Panc1 (cell line): ENCODE results near the gene OAT. TPM values are rescaled to one million over a fixed set of nuclear protein-coding genes. Genes with fewer than 3 reads are reported as not detected.

Source experiments
- ATAC-seq: fragments of 200-7000 bp; cut with Tn5 transposase; 2 replicates; pipeline ENCODE4 v1.9.1; 2020; ENCODE audit warnings: mild to moderate bottlenecking, moderate library complexity
- BruUV-seq: library from RNA; stranded (reverse); fragments of 400-500 nt; replicated peaks from 2 replicates; lab custom pipeline; 2021; lab: Mats Ljungman, UMichigan
- CTCF ChIA-PET: fragments of 300-600 bp; sonication (Branson Sonifier 250); formaldehyde crosslinking; loops from one replicate; lab custom pipeline; 2022; ENCODE audit warnings: antibody characterized with exemption; lab: Charles Lee
- POLR2A ChIA-PET: fragments of 300-600 bp; sonication (Branson Sonifier 250); formaldehyde crosslinking; loops from one replicate; lab custom pipeline; 2022; ENCODE audit warnings: antibody characterized with exemption; lab: Charles Lee
- DNase-seq: peaks from one replicate; pipeline ENCODE4 v3.0.0-alpha.2; 2010; ENCODE audit warnings: low read depth, low spot score
- H3K27ac ChIP-seq: 2 replicates; pipeline ENCODE4 v1.5.1; 2011; ENCODE audit warnings: mild to moderate bottlenecking, low read length, inconsistent platforms
- H3K27me3 ChIP-seq: fragments of 200-500 bp; sonication (Bioruptor generic); 2 replicates; pipeline ENCODE4 v1.6.0; 2014; ENCODE audit warnings: low read length, inconsistent platforms; ENCODE audit not compliant: control insufficient read depth, insufficient read depth
- H3K36me3 ChIP-seq: fragments of 200-500 bp; sonication (Bioruptor generic); 2 replicates; pipeline ENCODE4 v1.5.1; 2014; ENCODE audit warnings: inconsistent platforms, mild to moderate bottlenecking, low read length, moderate library complexity; ENCODE audit not compliant: control insufficient read depth, insufficient read depth
- H3K4me1 ChIP-seq: 2 replicates; pipeline ENCODE4 v1.5.1; 2011; ENCODE audit warnings: inconsistent platforms, mild to moderate bottlenecking, low read length, moderate library complexity; ENCODE audit not compliant: control insufficient read depth, insufficient read depth
- H3K4me3 ChIP-seq, 2 experiments: 2 replicates each; pipeline ENCODE4 v1.5.1; 2011 to 2012; ENCODE audit warnings: low read depth in 2 of 2, low read length in 2 of 2, mild to moderate bottlenecking in 2 of 2, inconsistent platforms in 1 of 2, moderate library complexity in 1 of 2
- H3K9me3 ChIP-seq: fragments of 200-500 bp; sonication (Bioruptor generic); 2 replicates; pipeline ENCODE4 v1.5.1; 2014; ENCODE audit warnings: low read depth, mild to moderate bottlenecking, inconsistent platforms, low read length, moderate library complexity; ENCODE audit not compliant: control insufficient read depth, insufficient read depth
- POLR2AphosphoS5 ChIP-seq: IDR thresholded peaks from 2 replicates; pipeline ENCODE4 v1.6.1; 2012; ENCODE audit warnings: mild to moderate bottlenecking, low read depth, low read length, moderate library complexity
- SIN3A ChIP-seq: IDR thresholded peaks from 2 replicates; pipeline ENCODE4 v1.6.1; 2012; ENCODE audit warnings: low read depth, mild to moderate bottlenecking, low read length, moderate library complexity, borderline replicate concordance; ENCODE audit not compliant: insufficient read depth
- TCF7L2 ChIP-seq: IDR thresholded peaks from 2 replicates; pipeline ENCODE4 v1.6.1; 2011; ENCODE audit warnings: mild to moderate bottlenecking, low read depth, low read length, inconsistent platforms
- in situ Hi-C: cut with HindIII; loops from 2 replicates; pipeline ENCODE4 v1.10.0; 2016; ENCODE audit warnings: low sequenced_read_pairs, low pct_unique_long_range_greater_than_20kb
- intact Hi-C: fragments of 100-400 bp; cut with micrococcal nuclease; formaldehyde crosslinking; loops from one replicate; pipeline ENCODE4 v1.10.0; 2022; ENCODE audit not compliant: unreplicated experiment
- total RNA-seq: library from RNA; stranded (reverse); gene quantifications from one replicate; pipeline ENCODE4 v1.2.1, GENCODE V29; 2021; ENCODE audit not compliant: unreplicated experiment
- TF ChIP-seq, protein P1 (sequence below), 2 experiments: IDR thresholded peaks; 2 replicates each; pipeline ENCODE4 v1.6.1; 2011 to 2012; ENCODE audit warnings: low read depth in 2 of 2, control low read depth in 1 of 2, low read length in 1 of 2, mild to moderate bottlenecking in 1 of 2, moderate library complexity in 1 of 2; ENCODE audit not compliant: insufficient read depth in 1 of 2
- TF ChIP-seq, protein P2 (sequence below): fragments of 450-650 bp; IDR thresholded peaks from 2 replicates; pipeline ENCODE4 v1.5.1; 2017; ENCODE audit warnings: mild to moderate bottlenecking

The OAT gene
- total RNA-seq, 1 experiment from 2014 or later = 166 TPM

DNA sequence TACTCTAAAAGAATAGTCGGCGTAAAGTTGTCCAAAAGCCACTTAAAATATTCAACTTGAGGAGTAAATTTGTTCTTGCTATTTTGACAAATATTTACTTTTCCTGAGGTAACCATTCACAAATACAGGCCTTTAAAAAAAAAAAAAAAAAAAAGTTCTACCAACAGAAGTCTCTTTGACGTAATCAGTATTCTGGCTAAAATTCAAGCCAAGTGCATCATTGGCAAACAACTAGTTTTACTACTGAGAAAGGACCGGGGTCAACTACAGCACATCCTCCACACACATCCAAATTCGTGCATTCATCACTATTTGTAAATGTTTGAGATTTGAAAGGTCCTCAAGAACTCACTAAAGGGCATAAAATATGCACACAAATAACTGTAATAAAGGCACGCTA lies 2.0 kb downstream of the OAT start:
- POLR2A ChIA-PET = interaction anchor here (0.6 kb wide), 4 partner anchors 22 to 1872 kb away, joined by 3 to 14 read pairs (median 6); no protein-coding TSS in a partner anchor
- no peaks in the 10 kb centered on the region for H3K36me3 ChIP-seq
- ATAC-seq = no peak
- CTCF ChIA-PET = interaction anchor here (0.6 kb wide), 1 partner anchor 209 kb away, joined by 3 read pairs; no protein-coding TSS in a partner anchor
- intact Hi-C loops = no loop called here
- no peaks in the 10 kb centered on the region for H3K27me3 ChIP-seq
- no peak overlapping the region for H3K27ac ChIP-seq
- H3K4me3 ChIP-seq = no peak overlapping the region; a peak in 1 of 4 replicates
- no peak for DNase-seq
- TF ChIP-seq, protein P1, sequence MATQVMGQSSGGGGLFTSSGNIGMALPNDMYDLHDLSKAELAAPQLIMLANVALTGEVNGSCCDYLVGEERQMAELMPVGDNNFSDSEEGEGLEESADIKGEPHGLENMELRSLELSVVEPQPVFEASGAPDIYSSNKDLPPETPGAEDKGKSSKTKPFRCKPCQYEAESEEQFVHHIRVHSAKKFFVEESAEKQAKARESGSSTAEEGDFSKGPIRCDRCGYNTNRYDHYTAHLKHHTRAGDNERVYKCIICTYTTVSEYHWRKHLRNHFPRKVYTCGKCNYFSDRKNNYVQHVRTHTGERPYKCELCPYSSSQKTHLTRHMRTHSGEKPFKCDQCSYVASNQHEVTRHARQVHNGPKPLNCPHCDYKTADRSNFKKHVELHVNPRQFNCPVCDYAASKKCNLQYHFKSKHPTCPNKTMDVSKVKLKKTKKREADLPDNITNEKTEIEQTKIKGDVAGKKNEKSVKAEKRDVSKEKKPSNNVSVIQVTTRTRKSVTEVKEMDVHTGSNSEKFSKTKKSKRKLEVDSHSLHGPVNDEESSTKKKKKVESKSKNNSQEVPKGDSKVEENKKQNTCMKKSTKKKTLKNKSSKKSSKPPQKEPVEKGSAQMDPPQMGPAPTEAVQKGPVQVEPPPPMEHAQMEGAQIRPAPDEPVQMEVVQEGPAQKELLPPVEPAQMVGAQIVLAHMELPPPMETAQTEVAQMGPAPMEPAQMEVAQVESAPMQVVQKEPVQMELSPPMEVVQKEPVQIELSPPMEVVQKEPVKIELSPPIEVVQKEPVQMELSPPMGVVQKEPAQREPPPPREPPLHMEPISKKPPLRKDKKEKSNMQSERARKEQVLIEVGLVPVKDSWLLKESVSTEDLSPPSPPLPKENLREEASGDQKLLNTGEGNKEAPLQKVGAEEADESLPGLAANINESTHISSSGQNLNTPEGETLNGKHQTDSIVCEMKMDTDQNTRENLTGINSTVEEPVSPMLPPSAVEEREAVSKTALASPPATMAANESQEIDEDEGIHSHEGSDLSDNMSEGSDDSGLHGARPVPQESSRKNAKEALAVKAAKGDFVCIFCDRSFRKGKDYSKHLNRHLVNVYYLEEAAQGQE (IDR thresholded peaks at IDR 0.05; ENCODE audit: insufficient read depth in 1 of 2, low read depth in 2 of 2, low read length in 1 of 2) = no peak
- TF ChIP-seq TCF7L2 = no peak
- no peak for TF ChIP-seq SIN3A
- TF ChIP-seq, protein P2, sequence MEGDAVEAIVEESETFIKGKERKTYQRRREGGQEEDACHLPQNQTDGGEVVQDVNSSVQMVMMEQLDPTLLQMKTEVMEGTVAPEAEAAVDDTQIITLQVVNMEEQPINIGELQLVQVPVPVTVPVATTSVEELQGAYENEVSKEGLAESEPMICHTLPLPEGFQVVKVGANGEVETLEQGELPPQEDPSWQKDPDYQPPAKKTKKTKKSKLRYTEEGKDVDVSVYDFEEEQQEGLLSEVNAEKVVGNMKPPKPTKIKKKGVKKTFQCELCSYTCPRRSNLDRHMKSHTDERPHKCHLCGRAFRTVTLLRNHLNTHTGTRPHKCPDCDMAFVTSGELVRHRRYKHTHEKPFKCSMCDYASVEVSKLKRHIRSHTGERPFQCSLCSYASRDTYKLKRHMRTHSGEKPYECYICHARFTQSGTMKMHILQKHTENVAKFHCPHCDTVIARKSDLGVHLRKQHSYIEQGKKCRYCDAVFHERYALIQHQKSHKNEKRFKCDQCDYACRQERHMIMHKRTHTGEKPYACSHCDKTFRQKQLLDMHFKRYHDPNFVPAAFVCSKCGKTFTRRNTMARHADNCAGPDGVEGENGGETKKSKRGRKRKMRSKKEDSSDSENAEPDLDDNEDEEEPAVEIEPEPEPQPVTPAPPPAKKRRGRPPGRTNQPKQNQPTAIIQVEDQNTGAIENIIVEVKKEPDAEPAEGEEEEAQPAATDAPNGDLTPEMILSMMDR = no peak
- no peak for TF ChIP-seq POLR2AphosphoS5
- in situ Hi-C loops = no loop called here
- peaks cover 23% of the 10 kb centered on the region for H3K4me1 ChIP-seq
- no peaks in the 10 kb centered on the region for H3K9me3 ChIP-seq
- no TSS peak for BruUV-seq

DNA sequence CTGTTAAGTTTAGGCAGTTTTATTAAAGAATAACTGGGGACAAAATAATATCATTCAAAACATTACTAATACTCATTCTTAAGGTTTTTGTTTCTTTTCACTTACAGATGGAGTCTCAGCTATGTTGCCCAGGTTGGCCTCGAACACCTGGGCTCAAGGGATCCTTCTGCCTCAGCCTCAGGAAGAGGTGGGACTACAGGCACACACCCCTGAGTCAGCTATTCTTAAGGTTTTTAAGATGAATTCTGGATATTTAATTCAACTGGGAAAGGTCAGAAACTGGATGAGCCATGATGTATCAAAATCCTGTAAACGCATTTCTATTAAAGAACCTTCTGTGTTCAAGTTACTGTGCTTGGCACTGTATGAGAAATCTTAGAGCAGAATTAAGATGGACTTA lies 3.5 kb downstream of the OAT start:
- in situ Hi-C loops = no loop called here
- ATAC-seq = no peak

More for the DNA sequence above, 3.5 kb downstream of the OAT start:
- Histone ChIP-seq H3K4me3 (no peak overlapping the region), H3K27me3 (no peaks in the 10 kb centered on the region), H3K36me3 (no peaks in the 10 kb centered on the region), H3K27ac (no peak overlapping the region), H3K4me1 (peaks cover 23% of the 10 kb centered on the region), H3K9me3 (no peaks in the 10 kb centered on the region)
- DNase-seq = no peak
- intact Hi-C loops = no loop called here
- CTCF ChIA-PET = no interaction called here
- TF ChIP-seq, protein P2 = no peak
- TF ChIP-seq SIN3A = no peak
- TF ChIP-seq POLR2AphosphoS5 = no peak
- TF ChIP-seq, protein P1 (IDR thresholded peaks at IDR 0.05; ENCODE audit: insufficient read depth in 1 of 2, low read depth in 2 of 2, low read length in 1 of 2) = no peak
- no peak for TF ChIP-seq TCF7L2
- BruUV-seq = no TSS peak
- POLR2A ChIA-PET = no interaction called here
